Activated T-helper 1 cell treated with anti-CD3 and anti-CD28 coated beads, Interleukin-12 subunit alpha, Interleukin-12 subunit beta, Interleukin-2, Interleukin-4 antibody, amounts not matched to agents 30 ng/mL and 10 ng/mL and 1 ng/mL, durations not matched to agents 14 hours and 24 hours and 36 hours (primary cell): Measurements from ENCODE around the gene LPP. TPM values are rescaled to one million over a fixed set of nuclear protein-coding genes. Genes with fewer than 3 reads are reported as not detected.

ENCODE experiments used
- DNase-seq: peaks from one replicate; pipeline ENCODE4 v3.0.0; 2021; ENCODE audit warnings: low spot score
- H3K27ac Mint-ChIP-seq: one replicate; pipeline ENCODE4 v1.8.0; 2021; ENCODE audit warnings: mild to moderate bottlenecking, mixed read lengths
- H3K27me3 Mint-ChIP-seq: one replicate; pipeline ENCODE4 v1.8.0; 2022; ENCODE audit warnings: mild to moderate bottlenecking, moderate library complexity, mixed read lengths; ENCODE audit not compliant: insufficient read depth
- H3K36me3 Mint-ChIP-seq: one replicate; pipeline ENCODE4 v1.8.0; 2021; ENCODE audit warnings: low read depth, mixed read lengths
- H3K4me1 Mint-ChIP-seq: one replicate; pipeline ENCODE4 v1.8.0; 2021; ENCODE audit warnings: low read depth, mixed read lengths
- H3K4me3 Mint-ChIP-seq: one replicate; pipeline ENCODE4 v1.8.0; 2021; ENCODE audit warnings: mild to moderate bottlenecking, moderate library complexity, mixed read lengths
- H3K9me3 Mint-ChIP-seq: one replicate; pipeline ENCODE4 v1.8.0; 2021; ENCODE audit warnings: mixed read lengths
- intact Hi-C: fragments of 100-400 bp; cut with micrococcal nuclease; formaldehyde crosslinking; loops from one replicate; pipeline ENCODE4 v1.15.1; 2024
- total RNA-seq: library from RNA; stranded (reverse); gene quantifications from 2 replicates; pipeline ENCODE4 v1.2.3, GENCODE V29; 2022

The LPP gene
- total RNA-seq, 1 donor from 2014 or later: 38.2 TPM

DNA sequence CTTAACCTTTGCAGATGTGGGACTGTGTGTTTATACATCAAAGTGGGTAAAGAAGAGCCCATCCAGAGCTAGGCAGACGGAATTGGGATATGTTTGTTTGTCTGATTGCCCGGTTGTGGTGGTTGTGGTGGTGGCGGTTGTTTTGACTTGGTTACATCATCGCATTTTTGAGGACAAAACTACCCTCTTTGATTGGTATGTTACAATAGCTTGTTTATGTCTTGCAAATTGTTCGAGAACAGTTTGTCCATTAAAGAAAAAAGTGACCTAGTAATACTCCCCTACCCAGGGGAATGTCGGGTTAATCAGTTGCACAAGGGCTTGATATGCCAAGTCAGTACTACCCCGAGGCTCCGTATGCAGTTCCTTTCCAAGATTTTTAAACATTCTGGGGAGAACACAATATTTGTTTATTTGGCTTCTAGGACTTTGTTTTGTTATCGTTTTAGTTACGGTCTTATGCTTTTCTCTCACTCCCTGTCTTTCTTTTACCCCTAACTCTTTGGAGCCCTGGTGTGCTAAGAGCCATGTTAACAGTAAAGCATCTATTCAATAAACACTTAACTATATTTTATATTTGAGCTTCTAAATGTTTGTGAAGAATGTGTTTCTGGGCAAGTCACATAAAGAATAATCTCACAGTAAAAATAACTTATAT lies 315.4 kb downstream of the LPP start:
- H3K27me3 Mint-ChIP-seq: no peaks in the 10 kb centered on the region
- H3K9me3 Mint-ChIP-seq: peaks cover 5% of the 10 kb centered on the region
- no peak overlapping the region for H3K27ac Mint-ChIP-seq
- DNase-seq: no peak
- H3K4me3 Mint-ChIP-seq: no peak overlapping the region
- intact Hi-C loops: no loop called here
- H3K36me3 Mint-ChIP-seq: peaks cover 21% of the 10 kb centered on the region
- peaks cover 4% of the 10 kb centered on the region for H3K4me1 Mint-ChIP-seq

GRCh38 chr3:188470508-188471130 lies 316.7 kb downstream of the LPP start:
- DNase-seq: no peak
- Mint-ChIP-seq H3K4me3 (no peak overlapping the region), H3K36me3 (peaks cover 21% of the 10 kb centered on the region)

GRCh38 chr3:188471723-188472122 lies 317.8 kb downstream of the LPP start:
- H3K4me1 Mint-ChIP-seq: no peaks in the 10 kb centered on the region
- H3K27me3 Mint-ChIP-seq: no peaks in the 10 kb centered on the region
- H3K36me3 Mint-ChIP-seq: peaks cover 18% of the 10 kb centered on the region
- DNase-seq: no peak
- H3K4me3 Mint-ChIP-seq: no peak overlapping the region
- H3K9me3 Mint-ChIP-seq: peaks cover 5% of the 10 kb centered on the region
- no peak overlapping the region for H3K27ac Mint-ChIP-seq
- intact Hi-C loops: no loop called here

More at GRCh38 chr3:188470508-188471130, 316.7 kb downstream of the LPP start:
- H3K27me3 Mint-ChIP-seq: no peaks in the 10 kb centered on the region
- H3K27ac Mint-ChIP-seq: no peak overlapping the region
- H3K9me3 Mint-ChIP-seq: peaks cover 5% of the 10 kb centered on the region
- H3K4me1 Mint-ChIP-seq: peaks cover 3% of the 10 kb centered on the region
- intact Hi-C loops: no loop called here

DNA sequence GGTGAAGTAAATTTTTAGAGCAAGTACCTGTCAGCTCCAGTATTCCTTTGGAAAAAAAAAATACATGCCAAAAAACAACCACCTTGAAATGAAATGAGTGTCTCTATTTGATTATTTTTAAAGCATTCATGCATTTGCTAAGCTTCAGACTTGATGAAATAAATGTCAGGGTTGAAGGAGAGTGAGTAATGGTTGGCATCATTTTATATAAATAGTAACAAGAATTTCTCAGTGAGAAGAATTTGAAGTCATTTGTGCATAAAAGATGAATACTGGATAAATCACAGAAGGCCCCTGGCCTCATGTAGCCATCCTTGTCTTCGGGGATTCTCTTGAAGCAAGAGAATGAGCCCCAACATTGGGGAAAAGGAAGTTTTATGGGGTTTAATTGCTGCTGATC lies 318.4 kb downstream of the LPP start:
- H3K9me3 Mint-ChIP-seq: peaks cover 5% of the 10 kb centered on the region
- no peaks in the 10 kb centered on the region for H3K4me1 Mint-ChIP-seq
- intact Hi-C loops: no loop called here
- no peaks in the 10 kb centered on the region for H3K27me3 Mint-ChIP-seq
- no peak overlapping the region for H3K4me3 Mint-ChIP-seq
- DNase-seq: no peak
- H3K36me3 Mint-ChIP-seq: peaks cover 18% of the 10 kb centered on the region
- H3K27ac Mint-ChIP-seq: no peak overlapping the region

GRCh38 chr3:188473045-188473444 lies 319.1 kb downstream of the LPP start:
- DNase-seq: no peak
- Mint-ChIP-seq H3K4me1 (peaks cover 4% of the 10 kb centered on the region), H3K4me3 (no peak overlapping the region), H3K27me3 (no peaks in the 10 kb centered on the region), H3K9me3 (peaks cover 5% of the 10 kb centered on the region), H3K36me3 (peaks cover 15% of the 10 kb centered on the region), H3K27ac (no peak overlapping the region)
- intact Hi-C loops: no loop called here

DNA sequence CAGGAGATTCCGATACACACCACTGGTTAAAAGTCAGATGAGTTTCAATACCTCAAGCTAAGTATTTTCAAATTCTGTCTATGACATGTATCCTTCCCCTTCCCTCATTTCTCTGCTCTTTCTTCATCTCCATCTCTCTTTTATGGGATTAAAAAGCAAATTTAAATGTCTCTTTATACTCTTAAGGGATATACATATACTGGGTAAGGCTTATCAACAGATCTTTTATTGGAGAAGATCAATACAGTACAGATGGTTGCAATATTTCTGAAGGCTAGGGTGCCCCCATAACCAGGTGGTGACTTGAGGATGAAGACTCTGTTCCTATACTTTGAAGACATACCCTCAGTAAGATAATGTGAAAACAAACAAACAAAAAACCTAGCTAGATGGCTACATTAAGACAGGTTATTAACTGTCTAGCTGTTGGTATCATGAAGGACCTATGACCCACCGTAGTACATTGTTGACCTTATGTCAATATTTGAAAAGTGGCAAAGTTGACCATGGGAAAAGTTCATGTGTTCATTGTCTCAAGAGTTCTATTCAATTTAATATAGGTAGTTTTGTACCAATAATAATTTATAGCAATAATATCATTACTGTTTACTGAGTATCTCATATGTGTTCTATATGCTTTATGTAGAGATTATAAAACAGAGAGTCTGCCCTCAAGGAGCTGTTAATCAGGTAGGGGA lies 319.8 kb downstream of the LPP start:
- H3K4me3 Mint-ChIP-seq: no peak overlapping the region
- DNase-seq: no peak
- intact Hi-C loops: no loop called here
- no peaks in the 10 kb centered on the region for H3K27me3 Mint-ChIP-seq
- H3K9me3 Mint-ChIP-seq: peaks cover 5% of the 10 kb centered on the region
- H3K27ac Mint-ChIP-seq: no peak overlapping the region
- H3K4me1 Mint-ChIP-seq: peaks cover 5% of the 10 kb centered on the region
- peaks cover 12% of the 10 kb centered on the region for H3K36me3 Mint-ChIP-seq

DNA sequence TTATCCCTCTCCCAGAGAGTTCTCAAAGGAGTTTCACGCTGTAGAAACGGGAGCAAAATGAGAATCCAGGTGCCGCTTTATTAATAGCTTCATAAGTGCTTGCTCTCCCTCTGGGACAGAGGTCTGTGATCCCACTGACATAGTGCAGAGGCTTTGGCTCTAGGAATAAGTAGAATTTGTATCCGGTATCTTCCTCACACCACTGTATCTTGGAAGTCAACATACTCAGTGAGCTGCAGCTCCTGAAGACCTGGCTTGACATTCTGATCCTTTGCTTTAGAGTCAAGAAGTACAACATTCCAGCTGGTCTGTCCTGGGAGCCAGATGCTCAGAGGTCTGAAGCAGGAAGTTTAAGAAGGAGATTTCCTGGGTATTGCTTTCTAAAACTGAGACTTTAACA lies 323.0 kb downstream of the LPP start:
- Mint-ChIP-seq H3K4me1 (peaks cover 5% of the 10 kb centered on the region), H3K9me3 (peaks cover 10% of the 10 kb centered on the region), H3K27me3 (no peaks in the 10 kb centered on the region), H3K4me3 (no peak overlapping the region), H3K36me3 (peaks cover 6% of the 10 kb centered on the region), H3K27ac (no peak overlapping the region)
- intact Hi-C loops: no loop called here
- no peak for DNase-seq

DNA sequence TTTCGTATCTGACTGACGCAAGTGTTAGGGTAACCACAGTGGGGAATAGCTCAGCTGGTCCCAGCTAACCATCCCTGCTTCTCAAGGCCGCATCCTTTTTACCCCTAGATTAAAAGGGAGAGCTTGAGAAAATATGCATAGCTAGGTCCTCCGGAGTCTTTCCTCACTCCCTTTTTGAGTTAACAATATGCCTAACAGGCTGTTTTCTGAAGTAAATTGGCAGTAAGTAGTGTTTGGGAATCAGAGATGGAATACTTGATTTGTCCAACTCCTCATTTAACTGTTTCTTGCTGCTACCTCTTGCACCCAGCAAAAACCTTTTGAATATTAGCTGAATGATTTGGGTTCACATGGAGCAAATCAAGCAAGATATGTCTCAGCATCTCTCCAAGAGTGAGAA lies 326.1 kb downstream of the LPP start:
- intact Hi-C loops: no loop called here
- no peak overlapping the region for H3K4me3 Mint-ChIP-seq
- peaks cover 17% of the 10 kb centered on the region for H3K9me3 Mint-ChIP-seq
- H3K36me3 Mint-ChIP-seq: peaks cover 17% of the 10 kb centered on the region
- no peak overlapping the region for H3K27ac Mint-ChIP-seq
- no peaks in the 10 kb centered on the region for H3K27me3 Mint-ChIP-seq
- peaks cover 5% of the 10 kb centered on the region for H3K4me1 Mint-ChIP-seq
- no peak for DNase-seq

- intact Hi-C loops: no loop called here
- no peaks in the 10 kb centered on the region for H3K27me3 Mint-ChIP-seq
- DNase-seq: no peak
- H3K4me3 Mint-ChIP-seq: no peak overlapping the region
- no peak overlapping the region for H3K27ac Mint-ChIP-seq
- peaks cover 2% of the 10 kb centered on the region for H3K4me1 Mint-ChIP-seq
- peaks cover 17% of the 10 kb centered on the region for H3K9me3 Mint-ChIP-seq
- H3K36me3 Mint-ChIP-seq: peaks cover 27% of the 10 kb centered on the region
Measured at GRCh38 chr3:188482929-188483328, 329.0 kb downstream of the LPP start.

GRCh38 chr3:188486126-188486525 lies 332.2 kb downstream of the LPP start:
- no peak overlapping the region for H3K27ac Mint-ChIP-seq
- no peak for DNase-seq
- peaks cover 10% of the 10 kb centered on the region for H3K4me1 Mint-ChIP-seq
- no peaks in the 10 kb centered on the region for H3K27me3 Mint-ChIP-seq
- intact Hi-C loops: no loop called here
- peaks cover 15% of the 10 kb centered on the region for H3K9me3 Mint-ChIP-seq
- H3K36me3 Mint-ChIP-seq: peaks cover 36% of the 10 kb centered on the region
- no peak overlapping the region for H3K4me3 Mint-ChIP-seq

DNA sequence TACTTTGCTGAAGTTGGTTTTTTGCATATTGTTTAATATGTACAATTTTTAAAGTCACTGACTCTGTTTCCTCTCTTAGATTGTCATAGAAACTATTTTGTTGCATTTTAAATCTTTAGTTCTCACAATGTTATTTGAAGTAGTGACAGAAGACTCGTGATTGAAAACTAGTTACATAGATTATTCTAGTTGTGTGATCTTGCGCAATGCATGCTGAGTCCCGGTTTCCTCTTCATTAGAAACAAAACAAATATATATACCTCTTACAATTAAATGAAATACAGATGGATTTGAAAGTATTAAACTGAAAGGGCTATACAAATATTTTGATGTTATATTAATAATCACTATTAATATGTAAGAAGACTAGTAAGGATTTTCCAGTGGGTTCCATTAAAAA lies 333.0 kb downstream of the LPP start:
- Mint-ChIP-seq H3K27me3 (no peaks in the 10 kb centered on the region), H3K36me3 (peaks cover 40% of the 10 kb centered on the region), H3K27ac (no peak overlapping the region), H3K4me3 (no peak overlapping the region), H3K9me3 (peaks cover 7% of the 10 kb centered on the region), H3K4me1 (peaks cover 10% of the 10 kb centered on the region)
- intact Hi-C loops: no loop called here
- no peak for DNase-seq

DNA sequence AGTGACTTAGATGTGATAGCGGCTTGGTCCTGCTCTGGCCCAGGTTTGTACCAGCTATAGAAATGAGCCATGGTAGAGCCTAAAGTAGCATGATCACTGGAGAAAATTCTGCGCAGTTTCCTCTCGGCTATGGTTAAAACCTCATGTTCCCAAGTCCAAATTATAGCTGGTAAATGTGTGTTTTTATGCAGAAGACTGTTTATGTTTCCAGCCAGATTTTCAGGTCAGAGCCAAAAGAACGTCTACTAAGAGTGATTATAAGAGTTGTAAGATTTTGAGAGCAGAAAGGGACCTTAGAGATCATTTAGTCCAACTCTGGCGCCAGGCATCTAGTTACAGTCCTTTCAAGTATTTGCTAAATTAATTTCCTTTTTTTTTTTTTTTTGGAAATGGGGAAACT lies 333.7 kb downstream of the LPP start:
- no peak for DNase-seq
- intact Hi-C loops: no loop called here
- no peak overlapping the region for H3K4me3 Mint-ChIP-seq
- H3K4me1 Mint-ChIP-seq: peaks cover 10% of the 10 kb centered on the region
- H3K36me3 Mint-ChIP-seq: peaks cover 37% of the 10 kb centered on the region
- H3K9me3 Mint-ChIP-seq: no peaks in the 10 kb centered on the region
- no peak overlapping the region for H3K27ac Mint-ChIP-seq
- no peaks in the 10 kb centered on the region for H3K27me3 Mint-ChIP-seq

GRCh38 chr3:188488801-188489200 lies 334.8 kb downstream of the LPP start:
- no peak for DNase-seq
- H3K4me1 Mint-ChIP-seq: peaks cover 10% of the 10 kb centered on the region
- H3K9me3 Mint-ChIP-seq: no peaks in the 10 kb centered on the region
- H3K4me3 Mint-ChIP-seq: no peak overlapping the region
- H3K36me3 Mint-ChIP-seq: peaks cover 37% of the 10 kb centered on the region
- no peak overlapping the region for H3K27ac Mint-ChIP-seq
- intact Hi-C loops: no loop called here
- H3K27me3 Mint-ChIP-seq: no peaks in the 10 kb centered on the region
